ENCODE data around the gene GPS1. TPM values are rescaled to one million over a fixed set of nuclear protein-coding genes. Genes with fewer than 3 reads are reported as not detected.

Gene GPS1
- total RNA-seq, 1 experiment from 2014 or later: 181 TPM

GRCh38 chr17:82098939-82099763 lies 47.5 kb downstream of the GPS1 start (continued):
- no peak for TF ChIP-seq CTCF (IDR thresholded peaks at IDR 0.05)
- TF ChIP-seq SOX15 (CRISPR knock-in tag; IDR thresholded peaks at IDR 0.05): no peak
- 0 out of 2 replicates have a peak, but pooled peaks have one; percentile 3 for TF ChIP-seq FOXP4 (CRISPR knock-in tag; IDR thresholded peaks at IDR 0.05)
- 0 out of 2 replicates have a peak, but pooled peaks have one; percentile 18 for TF ChIP-seq TEAD1 (CRISPR knock-in tag; IDR thresholded peaks at IDR 0.05)
- TF ChIP-seq OVOL2 (CRISPR knock-in tag; IDR thresholded peaks at IDR 0.05; ENCODE audit: borderline replicate concordance): 0 out of 2 replicates have a peak, but pooled peaks have one; percentile 6
- no peak for TF ChIP-seq GTF2I (CRISPR knock-in tag; conservative IDR thresholded peaks at IDR 0.05)

DNA sequence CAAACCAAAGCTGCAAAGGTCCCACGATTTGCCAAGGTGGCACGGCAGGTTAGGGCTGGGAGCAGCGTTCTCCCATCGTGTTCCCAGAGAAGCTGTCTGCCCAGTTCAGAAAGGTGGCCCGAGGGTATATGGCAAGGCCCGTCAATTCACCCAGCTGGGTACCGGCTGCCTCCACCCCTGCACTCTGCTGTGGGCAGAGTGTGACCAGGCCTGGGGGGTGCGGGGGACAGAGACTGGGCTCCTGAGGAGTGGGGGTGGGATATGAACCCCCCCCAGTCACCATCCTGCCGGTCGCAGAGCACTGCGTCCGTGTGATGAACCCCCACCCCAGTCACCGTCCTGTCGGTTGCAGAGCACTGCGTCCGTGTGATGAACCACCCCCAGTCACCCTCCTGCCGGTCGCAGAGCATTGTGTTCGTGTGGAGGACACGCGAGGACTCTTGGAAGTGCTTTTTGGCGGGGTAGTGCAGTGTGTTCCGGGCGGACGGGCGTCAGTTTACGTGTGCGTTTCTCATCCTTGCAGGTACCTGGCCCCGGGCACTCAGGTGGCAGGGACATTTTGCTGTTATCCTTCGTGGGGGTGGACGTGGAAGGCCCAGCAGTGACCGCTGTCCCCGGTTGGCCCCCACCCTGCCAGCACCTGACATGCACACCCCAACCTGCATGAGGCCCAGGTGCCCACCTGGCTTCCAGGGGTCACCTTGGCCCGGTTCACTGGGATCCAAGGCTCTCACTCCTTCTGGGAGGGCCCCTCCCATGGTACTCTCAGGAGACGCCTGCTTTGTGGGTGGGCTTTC lies 49.0 kb downstream of the GPS1 start:
- ATAC-seq: no peak
- Mint-ChIP-seq H3K36me3 (peaks cover 3% of the 10 kb centered on the region), H3K27me3 (ENCODE audit: low read depth) (no peaks in the 10 kb centered on the region), H3K27ac (no peak overlapping the region), H3K9me3 (no peaks in the 10 kb centered on the region), H3K4me1 (peaks cover 39% of the 10 kb centered on the region), H3K4me3 (peak overlapping the region; percentile 71; the same call in 1 of the 2 replicates)
- POLR2A ChIA-PET: interaction anchor here (0.5 kb wide), 1 partner anchor 153 kb away, joined by 3 read pairs; no protein-coding TSS in a partner anchor
- TF ChIP-seq RELA (CRISPR knock-in tag; IDR thresholded peaks at IDR 0.05; ENCODE audit: borderline replicate concordance): no peak
- TF ChIP-seq MYBL2 (CRISPR knock-in tag; IDR thresholded peaks at IDR 0.05): no peak
- no peak for TF ChIP-seq NR3C1 (CRISPR knock-in tag; conservative IDR thresholded peaks at IDR 0.05; ENCODE audit: low read depth)
- CTCF ChIA-PET: interaction anchor here (1.0 to 1.4 kb wide), 3 partner anchors 53 to 136 kb away, joined by 3 to 5 read pairs (median 4); partner anchors contain the start of gene DCXR
- DNase-seq (ENCODE audit: low spot score): no peak

DNA sequence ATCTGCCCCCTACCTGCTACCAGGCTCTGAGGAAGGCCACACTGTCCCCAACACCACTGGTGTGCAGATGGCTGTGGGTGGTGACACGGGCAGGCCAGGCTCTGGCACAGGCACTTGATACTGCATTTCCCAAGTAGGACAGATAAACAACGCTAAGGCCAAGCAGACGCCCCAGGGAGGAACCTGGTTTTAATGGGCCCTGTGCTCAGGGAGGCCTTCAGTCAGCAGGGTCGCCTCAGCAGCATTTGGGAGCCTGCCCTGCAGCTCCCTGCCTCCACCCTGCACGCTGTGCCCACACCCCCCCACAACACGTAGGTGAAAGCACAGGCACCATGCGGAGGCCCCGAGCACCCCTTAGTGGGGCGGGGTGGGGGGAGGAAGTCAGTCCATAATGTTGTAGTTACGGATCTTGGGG lies 49.6 kb downstream of the GPS1 start:
- no peak for TF ChIP-seq AR (CRISPR knock-in tag; IDR thresholded peaks at IDR 0.05)
- no peaks in the 10 kb centered on the region for H3K9me3 Mint-ChIP-seq
- peaks cover 41% of the 10 kb centered on the region for H3K4me1 Mint-ChIP-seq
- CTCF ChIA-PET: interaction anchor here (0.8 to 1.3 kb wide), 2 partner anchors 71 to 135 kb away, joined by 3 read pairs; no protein-coding TSS in a partner anchor
- DNase-seq (ENCODE audit: low spot score) (no peak), ATAC-seq (no peak)
- no peak overlapping the region for H3K27ac Mint-ChIP-seq
- POLR2A ChIA-PET: interaction anchor here (1.0 kb wide), 1 partner anchor 64 kb away, joined by 3 read pairs; the partner anchor contains the start of gene DCXR
- H3K36me3 Mint-ChIP-seq: no peaks in the 10 kb centered on the region
- H3K27me3 Mint-ChIP-seq (ENCODE audit: low read depth): no peaks in the 10 kb centered on the region
- no peak overlapping the region for H3K4me3 Mint-ChIP-seq
